Sigmoid colon (tissue), 3 donors: ENCODE data around the gene CMTM7.

Experiments
- CTCF ChIP-seq, 4 experiments: fragments of 450-650 bp in 3 of 4; fragments of 200-600 bp in 1 of 4; IDR thresholded peaks; one replicate each; pipeline ENCODE4 v1.5.1; 2016 to 2019; ENCODE audit warnings: antibody characterized with exemption in 4 of 4, mild to moderate bottlenecking in 3 of 4, moderate library complexity in 2 of 4
- POLR2A ChIP-seq, 2 donors: fragments of 450-650 bp; IDR thresholded peaks; one replicate each; pipeline ENCODE4 v1.6.1; 2016; ENCODE audit warnings: antibody characterized with exemption in 2 of 2, mild to moderate bottlenecking in 2 of 2, moderate library complexity in 2 of 2

GRCh38 chr3:32448686-32449474, 57.2 kb downstream of the CMTM7 start:
- TF ChIP-seq CTCF (IDR thresholded peaks at IDR 0.05) (no peak), POLR2A (IDR thresholded peaks at IDR 0.05) (no peak)
